Stimulated activated CD8-positive, alpha-beta memory T cell treated with anti-CD3 and anti-CD28 coated beads, Interleukin-4, amount 100 ng/mL, for 1 hour (primary cell): ENCODE data around the gene LRCH4.

ENCODE experiments used
- DNase-seq, 2 donors: peaks; one replicate each; pipeline ENCODE4 v3.0.0-alpha.2; 2020; ENCODE audit warnings: low read depth in 2 of 2, low spot score in 1 of 2

LRCH4 gene

GRCh38 chr7:100604976-100605911 is 19.3 kb upstream of the LRCH4 start:
- no peak for DNase-seq

GRCh38 chr7:100604028-100604975 is 18.4 kb upstream of the LRCH4 start:
- DNase-seq = peak in 1 of 2 donors; percentile 46

GRCh38 chr7:100603726-100604027 is 17.7 kb upstream of the LRCH4 start:
- DNase-seq = no peak

GRCh38 chr7:100602889-100603725 is 17.2 kb upstream of the LRCH4 start:
- DNase-seq = no peak

GRCh38 chr7:100600730-100601038 is 14.8 kb upstream of the LRCH4 start:
- DNase-seq = no peak

GRCh38 chr7:100599911-100600729 is 14.2 kb upstream of the LRCH4 start:
- DNase-seq = no peak

GRCh38 chr7:100598425-100598824 is 12.5 kb upstream of the LRCH4 start:
- DNase-seq = no peak

GRCh38 chr7:100595188-100595587 is 9.3 kb upstream of the LRCH4 start:
- no peak for DNase-seq

GRCh38 chr7:100591596-100591995 is 5.7 kb upstream of the LRCH4 start:
- DNase-seq = no peak

- DNase-seq = no peak
Observed at GRCh38 chr7:100590077-100590737, 4.3 kb upstream of the LRCH4 start.

GRCh38 chr7:100589341-100589947 is 3.5 kb upstream of the LRCH4 start:
- DNase-seq = no peak

- no peak for DNase-seq
Observed at GRCh38 chr7:100588438-100588837, 2.5 kb upstream of the LRCH4 start.

GRCh38 chr7:100586266-100587025 is 517 bp upstream of the LRCH4 start, which contains the start of gene FBXO24:
Gene FBXO24, plus strand, starts transcription at chr7:100586328. Its CDS starts 298 bp downstream, at chr7:100586626.
- peak; percentile 95 to 99 for DNase-seq

GRCh38 chr7:100584683-100585510 is 1.0 kb downstream of the LRCH4 start:
- DNase-seq = no peak

- no peak for DNase-seq
Observed at GRCh38 chr7:100584054-100584682, 1.8 kb downstream of the LRCH4 start.

- DNase-seq = no peak
Observed at GRCh38 chr7:100583132-100584053, 2.5 kb downstream of the LRCH4 start.
